ENCODE data around the gene ALKBH5.
A peak's percentile ranks its signal among the peaks of the same experiment; 100 is the strongest.

The ALKBH5 gene

DNA sequence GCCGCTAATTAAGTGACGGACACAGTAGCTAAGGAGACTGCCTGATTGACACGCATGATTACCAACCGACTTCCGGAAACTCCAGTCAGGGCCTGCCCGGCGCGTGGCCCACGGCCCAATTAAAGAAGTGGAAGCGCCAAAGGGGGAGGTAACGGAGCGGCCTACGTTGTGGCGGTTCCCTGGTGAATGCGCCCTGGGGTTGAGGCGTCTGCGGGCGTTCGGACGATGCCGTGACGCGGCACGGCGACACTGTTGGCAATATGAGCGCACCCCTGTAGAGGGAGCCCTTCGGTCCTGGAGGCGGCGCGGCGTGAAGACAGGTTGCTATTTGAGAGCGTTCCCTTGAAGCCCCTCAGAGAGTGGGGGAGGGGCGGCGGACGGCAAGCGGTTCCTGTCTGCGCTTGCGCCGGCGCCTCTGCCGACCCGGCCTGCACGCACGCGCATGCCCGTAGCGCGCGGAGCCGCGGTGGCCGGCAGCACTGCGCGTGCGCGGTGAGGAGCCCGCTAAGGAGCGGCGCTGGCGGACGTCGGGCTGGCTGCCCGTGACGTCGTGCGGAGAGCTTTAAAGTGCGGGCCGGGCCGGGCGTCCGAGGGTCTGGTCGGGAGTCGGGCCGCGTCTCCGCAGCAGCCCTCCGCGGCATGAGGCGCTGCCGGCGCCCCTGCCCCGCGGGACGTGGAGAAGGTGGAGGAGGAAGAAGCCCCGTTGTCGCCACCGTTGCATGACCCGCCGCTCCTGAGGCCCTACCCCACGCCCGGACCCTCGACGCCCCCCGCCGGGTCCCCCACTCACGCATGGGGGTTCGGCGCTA lies at the start of gene ALKBH5:
Gene ALKBH5 (plus strand): TSS at position 495 of the 809 bp plus-strand sequence. CDS start 416 bp downstream, outside the sequence.
- DNase-seq: peak; percentile 92 to 97 (median 93)

GRCh38 chr17:18136357-18136756 lies 47.3 kb upstream of the ALKBH5 start:
- DNase-seq: no peak

GRCh38 chr17:18138065-18138749 lies 45.4 kb upstream of the ALKBH5 start:
- no peak for DNase-seq

GRCh38 chr17:18139092-18139491 lies 44.5 kb upstream of the ALKBH5 start:
- DNase-seq: no peak

DNA sequence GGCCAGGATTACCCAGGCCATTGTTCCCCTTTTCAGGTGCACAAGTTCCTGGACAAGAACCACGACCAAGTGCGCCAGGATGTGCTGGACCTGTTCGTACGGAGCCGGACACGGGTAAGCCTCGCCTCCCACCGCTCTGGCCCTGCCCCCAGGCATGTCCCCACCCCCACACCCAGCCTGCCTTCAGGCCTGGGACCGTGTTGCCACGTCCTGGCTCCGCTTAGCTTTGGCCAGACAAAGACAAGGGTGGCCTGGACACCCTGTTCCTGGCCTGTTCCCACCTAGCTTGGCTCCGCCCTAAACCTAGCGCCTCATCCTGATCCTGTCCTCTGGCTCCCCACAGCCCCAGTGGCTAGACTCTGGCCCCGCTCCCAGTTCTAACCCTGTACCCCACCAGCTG lies 44.1 kb upstream of the ALKBH5 start:
- no peak for DNase-seq

DNA sequence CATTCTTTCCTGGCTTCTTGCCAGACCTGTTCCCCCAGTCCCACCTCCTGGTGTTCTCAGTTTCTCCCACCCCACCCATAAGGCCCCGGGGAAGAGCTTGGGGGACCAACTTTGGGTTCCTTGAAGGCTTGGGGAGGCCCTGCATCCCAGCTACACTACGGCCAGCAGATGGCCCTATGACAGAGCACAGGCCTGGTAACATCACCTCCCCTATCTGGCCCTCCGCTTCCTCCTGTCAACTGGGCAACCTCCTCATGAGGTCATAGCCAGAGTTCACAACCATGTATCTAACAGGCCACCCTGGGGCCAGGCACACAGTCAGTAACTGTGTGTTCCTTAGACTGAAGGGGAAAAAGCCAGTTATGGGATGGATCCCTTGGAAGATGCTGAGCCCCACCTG lies 43.7 kb upstream of the ALKBH5 start:
- DNase-seq: no peak

GRCh38 chr17:18140648-18141047 lies 43.0 kb upstream of the ALKBH5 start:
- no peak for DNase-seq

DNA sequence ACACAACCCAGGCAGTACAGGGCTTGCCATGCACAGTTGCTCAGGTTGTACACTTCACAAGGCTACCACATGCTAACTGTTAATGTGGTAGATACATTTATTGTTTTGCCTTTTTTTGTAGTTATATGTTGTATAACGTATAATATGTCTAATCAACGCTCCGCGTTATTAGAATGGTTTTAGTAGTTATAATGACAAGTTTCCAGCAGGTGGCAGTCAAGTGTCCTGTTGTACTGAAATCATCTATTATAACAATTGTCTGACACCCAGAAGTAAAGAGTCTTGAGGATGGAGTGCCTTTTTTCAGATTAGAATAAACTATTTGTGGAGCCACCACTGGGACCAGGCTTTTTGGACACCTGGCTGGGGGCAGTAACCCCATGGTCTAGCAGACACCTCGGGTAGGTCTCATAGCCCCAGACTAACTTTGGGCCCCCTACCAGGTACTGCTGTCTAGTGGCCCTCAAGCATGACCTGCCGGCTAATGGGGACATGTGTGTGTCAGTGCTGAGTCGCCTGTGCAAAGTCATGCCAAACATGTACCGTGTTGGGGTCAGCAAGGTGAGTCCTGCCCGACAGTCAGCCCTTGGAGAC lies 42.3 kb upstream of the ALKBH5 start:
- DNase-seq: no peak

DNA sequence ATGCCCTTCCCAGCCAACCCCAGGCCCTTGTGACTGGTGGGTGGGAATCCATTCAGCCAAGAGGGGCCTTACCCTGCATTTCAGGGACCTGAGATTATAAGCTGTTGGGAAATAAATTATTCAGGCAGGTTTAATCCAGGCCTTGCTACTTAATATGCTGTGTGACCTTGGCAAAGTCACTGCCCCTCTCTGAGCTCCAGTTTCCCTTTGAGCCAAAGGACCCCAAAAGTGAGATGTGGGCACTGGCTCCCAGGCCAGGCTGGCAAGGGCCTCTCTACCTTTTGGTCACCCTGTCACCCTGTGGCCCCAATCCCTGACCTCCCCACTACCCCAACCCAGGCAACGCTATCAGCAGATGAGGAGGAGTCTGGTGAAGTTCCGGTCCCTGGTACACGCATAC lies 41.2 kb upstream of the ALKBH5 start:
- DNase-seq: no peak

- DNase-seq: no peak
Observed at GRCh38 chr17:18143044-18143936, 40.3 kb upstream of the ALKBH5 start.

GRCh38 chr17:18144261-18144660 lies 39.4 kb upstream of the ALKBH5 start:
- DNase-seq: no peak

DNA sequence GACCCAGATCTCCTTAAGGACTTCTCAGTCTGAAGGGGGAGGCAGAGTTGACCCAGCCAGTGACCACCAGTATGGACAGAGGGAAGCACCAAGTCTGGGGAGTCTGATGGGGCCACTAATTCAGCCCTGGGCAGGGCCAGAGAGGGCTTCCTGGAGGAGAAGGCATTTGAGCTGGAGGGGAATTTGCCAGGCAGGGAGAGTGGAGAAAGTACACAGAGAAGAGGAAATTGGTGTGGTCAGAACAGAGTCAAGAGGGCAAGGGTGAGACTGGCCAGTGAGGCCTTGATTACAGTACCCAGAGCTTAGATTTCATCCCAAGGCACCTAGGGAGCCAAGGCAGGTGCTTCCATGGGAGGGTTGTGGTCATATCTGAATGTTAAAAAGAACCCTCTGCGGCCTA lies 38.8 kb upstream of the ALKBH5 start:
- DNase-seq: no peak

GRCh38 chr17:18145811-18146210 lies 37.8 kb upstream of the ALKBH5 start:
- no peak for DNase-seq

- DNase-seq: no peak
Observed at GRCh38 chr17:18146259-18146658, 37.4 kb upstream of the ALKBH5 start.

- DNase-seq: no peak
Observed at GRCh38 chr17:18146980-18147379, 36.6 kb upstream of the ALKBH5 start.

- no peak for DNase-seq
Observed at GRCh38 chr17:18148586-18148985, 35.0 kb upstream of the ALKBH5 start.

- DNase-seq: no peak
Observed at GRCh38 chr17:18151290-18151689, 32.3 kb upstream of the ALKBH5 start.

- no peak for DNase-seq
Observed at GRCh38 chr17:18155179-18155578, 28.4 kb upstream of the ALKBH5 start.

DNA sequence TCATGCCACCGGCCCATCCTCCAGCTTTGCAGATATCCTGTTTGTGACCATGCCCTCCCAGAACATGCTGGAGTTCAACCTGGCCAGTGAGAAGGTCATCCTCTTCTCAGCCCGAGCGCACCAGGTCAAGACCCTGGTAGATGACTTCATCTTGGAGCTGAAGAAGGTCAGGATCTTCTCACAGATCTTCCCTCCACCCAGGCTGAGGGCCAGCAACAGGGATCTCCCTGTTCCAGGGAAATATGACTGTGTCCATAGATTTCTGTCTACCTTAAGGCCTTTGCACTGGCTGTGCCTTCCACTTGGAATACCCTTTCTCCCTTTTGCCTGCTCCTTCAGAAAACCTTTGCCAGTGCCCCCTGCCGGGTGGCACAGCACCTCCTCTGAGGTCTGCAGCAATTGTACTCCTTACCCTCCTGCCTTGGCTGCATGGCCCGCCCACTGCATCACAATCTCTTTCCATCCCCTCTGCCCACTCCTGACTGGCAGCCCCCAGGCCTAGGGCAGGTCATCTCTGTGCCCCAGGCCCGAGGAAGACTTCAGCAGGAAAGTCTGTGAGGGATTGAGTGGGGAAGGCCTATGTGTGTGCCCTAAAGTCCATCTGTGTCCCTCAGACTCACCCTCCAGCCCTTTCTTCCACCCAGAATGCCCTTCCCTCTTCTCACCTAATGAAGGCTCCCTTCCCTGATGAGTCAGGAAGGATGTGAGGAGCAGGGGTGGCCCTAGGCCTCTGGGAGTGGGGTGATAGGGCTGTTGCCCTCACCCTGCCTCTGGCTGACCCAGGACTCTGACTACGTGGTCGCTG lies 27.3 kb upstream of the ALKBH5 start:
- DNase-seq: no peak

- no peak for DNase-seq
Observed at GRCh38 chr17:18156976-18157280, 26.7 kb upstream of the ALKBH5 start.

- DNase-seq: no peak
Observed at GRCh38 chr17:18157354-18157985, 26.2 kb upstream of the ALKBH5 start.

All from activated naive CD4-positive, alpha-beta T cell (primary cell).